GM18511 (cell line): ENCODE results near the gene ENPP6.
A peak's percentile ranks its signal among the peaks of the same experiment; 100 is the strongest.

Experiments used
- ATAC-seq: cut with Tn5 transposase; IDR thresholded peaks from one replicate; pipeline ENCODE4 v1.9.1; 2021; ENCODE audit warnings: mild to moderate bottlenecking, moderate library complexity; ENCODE audit not compliant: unreplicated experiment

ENPP6 gene

DNA sequence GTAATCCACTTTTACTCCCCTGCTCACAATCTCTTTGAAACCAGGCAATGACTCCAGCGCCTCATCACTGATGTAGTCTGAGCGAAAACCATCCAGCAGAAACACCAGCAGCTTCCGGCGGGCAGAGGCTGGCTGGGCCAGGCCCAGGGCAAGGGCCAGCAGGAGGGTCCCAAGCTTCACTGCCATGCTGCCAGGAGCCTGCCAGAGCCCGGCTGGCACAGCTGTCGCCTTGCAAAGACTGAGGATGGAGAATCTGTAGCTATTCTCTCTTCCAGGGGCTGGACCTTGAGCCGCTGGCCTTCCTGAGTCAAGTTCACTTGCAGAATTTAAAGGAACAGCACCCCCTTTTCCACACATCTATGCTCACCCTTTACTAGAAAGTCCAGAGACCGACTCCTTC is at the start of gene ENPP6:
TSS of gene ENPP6 (minus strand) at position 240 of the 400 bp plus-strand sequence. CDS start at position 186, 54 bp downstream.
- ATAC-seq = no peak

- ATAC-seq = no peak
These were observed 49.5 kb upstream of the ENPP6 start for GRCh38 chr4:184267206-184267608.

- ATAC-seq = peak; percentile 29
These were observed 48.1 kb upstream of the ENPP6 start for GRCh38 chr4:184265546-184266351.

GRCh38 chr4:184263910-184264732 is 46.4 kb upstream of the ENPP6 start:
- ATAC-seq = peak; percentile 33

DNA sequence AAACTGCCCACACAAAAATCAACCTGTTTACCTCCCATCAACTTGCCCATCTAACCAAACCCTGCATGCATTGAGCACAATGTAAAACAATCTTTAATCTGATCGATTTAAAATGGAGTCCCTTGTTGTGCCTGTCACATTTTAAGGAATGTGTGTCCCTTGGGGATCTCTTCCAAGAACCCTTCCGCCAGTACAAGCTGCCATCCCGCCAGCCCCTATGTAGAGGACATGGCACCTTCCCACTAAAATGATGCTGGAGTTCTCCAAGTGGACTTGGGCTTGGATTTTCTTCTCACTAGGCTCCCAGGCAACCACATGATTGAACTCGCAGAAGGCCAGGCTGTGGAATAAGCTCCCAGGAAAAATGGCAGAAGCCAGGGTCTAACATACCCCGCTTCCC is 45.8 kb upstream of the ENPP6 start:
- no peak for ATAC-seq

DNA sequence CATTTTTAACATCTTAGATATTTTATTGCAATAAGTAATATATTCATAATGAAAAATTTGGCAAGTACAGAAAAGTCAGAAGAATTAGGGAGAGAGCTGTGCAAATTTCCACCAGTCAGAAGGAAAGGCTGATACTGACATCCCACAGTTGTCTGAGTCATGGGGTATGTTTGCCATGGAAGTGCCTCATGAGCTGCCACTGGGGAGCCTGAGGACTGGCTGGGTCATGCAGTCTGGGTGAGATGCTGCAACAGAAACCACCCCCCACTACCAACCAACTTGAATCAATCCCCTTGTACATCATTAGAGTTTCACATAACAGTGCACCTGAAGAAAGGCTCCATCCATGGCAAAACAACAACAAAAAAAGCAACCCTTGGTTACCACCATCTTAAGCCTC is 45.2 kb upstream of the ENPP6 start:
- no peak for ATAC-seq

- no peak for ATAC-seq
These were observed 43.6 kb upstream of the ENPP6 start for GRCh38 chr4:184261246-184261645.

GRCh38 chr4:184259866-184260265 is 42.2 kb upstream of the ENPP6 start:
- no peak for ATAC-seq

DNA sequence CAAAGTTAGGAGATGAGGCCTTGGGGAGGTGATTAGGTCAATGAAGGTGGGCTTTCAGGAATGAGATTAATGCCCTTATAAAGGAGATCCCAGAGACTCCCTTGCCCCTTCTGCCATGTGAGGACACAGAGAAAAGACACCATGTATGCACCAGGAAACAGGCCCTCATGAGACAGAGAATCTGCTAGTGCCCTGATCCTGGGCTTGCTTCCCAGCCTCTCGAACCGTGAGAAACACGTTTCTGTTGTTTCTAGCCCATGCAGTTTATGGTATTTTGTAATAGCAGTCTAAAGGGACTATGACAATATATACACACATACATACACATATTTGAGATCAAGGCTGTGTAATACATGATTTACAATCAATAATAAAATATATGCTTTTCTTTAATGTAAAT is 41.4 kb upstream of the ENPP6 start:
- no peak for ATAC-seq

- no peak for ATAC-seq
These were observed 38.4 kb upstream of the ENPP6 start for GRCh38 chr4:184255871-184256642.

- ATAC-seq = no peak
These were observed 37.7 kb upstream of the ENPP6 start for GRCh38 chr4:184255361-184255760.

DNA sequence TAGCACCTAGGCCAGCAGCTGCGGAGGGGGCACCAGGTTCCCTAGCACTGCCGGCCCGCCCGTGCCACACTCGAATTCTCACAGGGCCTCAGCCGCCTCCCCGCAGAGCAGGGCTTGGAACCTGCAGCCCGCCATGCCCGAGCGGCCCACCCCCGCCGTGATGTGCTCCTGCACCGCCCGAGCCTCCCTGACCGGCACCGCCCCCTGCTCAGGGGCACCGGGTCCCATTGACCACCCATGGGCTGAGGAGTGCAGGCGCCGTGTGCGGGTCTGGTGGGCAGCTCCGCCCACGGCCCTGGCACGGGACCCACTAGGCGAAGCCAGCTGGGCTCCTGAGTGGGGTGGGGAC is 35.4 kb upstream of the ENPP6 start:
- no peak for ATAC-seq

- ATAC-seq = no peak
These were observed 34.7 kb upstream of the ENPP6 start for GRCh38 chr4:184252136-184253071.

DNA sequence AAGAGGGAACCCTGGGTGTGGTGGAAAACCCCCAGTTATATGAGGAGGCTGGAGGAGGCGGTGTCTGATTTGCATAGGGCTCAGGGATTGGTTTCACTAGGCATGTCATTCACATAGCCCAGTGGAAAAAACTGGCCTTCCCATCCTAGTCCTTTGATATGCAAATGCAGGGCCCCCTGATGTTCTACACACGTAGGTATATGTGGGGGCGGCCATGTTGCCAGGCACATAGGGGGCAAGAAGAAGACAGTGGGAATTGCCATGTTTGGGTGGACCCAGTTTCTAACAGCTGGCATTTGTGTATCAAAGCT is 34.0 kb upstream of the ENPP6 start:
- ATAC-seq = no peak

DNA sequence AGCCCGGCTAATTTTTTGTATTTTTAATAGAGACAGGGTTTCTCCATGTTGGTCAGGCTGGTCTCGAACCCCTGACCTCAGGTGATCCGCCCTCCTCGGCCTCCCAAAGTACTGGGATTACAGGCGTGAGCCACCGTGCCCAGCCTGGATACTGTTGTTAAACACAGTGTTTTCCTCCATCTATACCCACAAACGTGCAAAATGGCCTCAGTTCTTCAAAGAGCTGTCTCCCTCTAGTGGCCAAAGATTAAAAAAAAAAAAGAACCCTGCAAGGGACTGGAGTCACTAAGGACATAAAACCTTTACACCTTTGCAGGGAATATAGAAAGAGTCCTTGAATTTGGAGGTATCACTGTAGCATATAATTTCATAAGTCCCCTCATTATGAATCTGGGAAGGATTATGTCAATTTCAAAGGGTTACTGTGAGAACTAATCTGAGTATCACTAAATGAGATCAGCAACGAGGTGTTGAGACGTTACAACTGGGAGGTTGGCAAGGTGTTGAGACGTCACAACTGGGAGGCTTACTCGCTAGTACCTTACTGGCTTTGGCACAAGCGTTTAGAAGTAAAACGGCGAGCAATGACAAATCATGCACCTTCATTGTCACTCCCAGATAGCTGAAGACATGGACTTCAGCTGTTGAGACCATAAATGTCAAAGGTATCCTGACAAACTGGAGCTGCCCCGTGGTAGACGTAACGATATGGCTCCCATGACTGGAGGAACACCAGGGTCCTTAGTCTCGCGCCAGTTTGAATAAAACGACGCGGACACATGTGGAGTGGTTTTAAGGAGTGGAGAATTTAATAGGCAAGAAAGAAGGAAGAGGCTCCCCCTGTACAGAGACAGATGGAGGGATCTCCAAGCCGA is 33.4 kb upstream of the ENPP6 start:
- ATAC-seq = peak; percentile 85

GRCh38 chr4:184248216-184248615 is 30.5 kb upstream of the ENPP6 start:
- ATAC-seq = no peak

DNA sequence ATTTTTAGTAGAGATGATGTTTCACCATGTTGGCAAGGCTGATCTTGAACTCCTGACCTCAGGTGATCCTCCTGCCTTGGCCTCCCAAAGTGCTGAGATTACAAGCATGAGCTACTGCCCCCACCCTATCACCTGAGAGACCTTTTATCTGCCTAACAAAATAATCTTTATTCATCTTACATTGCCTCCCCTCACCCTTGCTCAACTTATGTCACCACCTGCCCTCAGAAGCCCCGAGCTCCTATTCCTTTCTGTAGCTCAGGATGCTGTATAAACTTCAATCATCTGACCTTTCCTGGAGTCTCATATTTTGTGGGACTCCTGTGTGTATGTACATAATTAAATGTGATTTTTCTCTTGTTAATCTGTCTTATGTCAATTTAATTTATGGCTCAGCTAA is 29.7 kb upstream of the ENPP6 start:
- no peak for ATAC-seq

DNA sequence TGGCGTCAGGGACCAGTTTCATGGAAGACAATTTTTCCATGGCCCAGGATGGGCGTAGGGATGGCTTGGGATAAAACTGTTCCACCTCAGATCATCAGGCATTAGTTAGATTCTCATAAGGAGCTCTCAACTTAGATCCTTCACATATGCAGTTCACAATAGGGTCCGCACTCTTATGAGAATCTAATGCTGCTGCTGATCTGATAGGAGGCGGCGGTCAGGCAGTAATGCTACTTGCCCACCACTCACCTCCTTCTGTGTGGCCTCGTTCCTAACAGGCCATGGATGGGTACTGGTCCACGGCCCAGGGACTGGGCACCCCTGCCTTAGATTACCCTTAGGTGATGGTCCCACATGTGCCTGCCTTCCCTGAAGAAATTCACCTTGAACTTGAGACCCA is 28.8 kb upstream of the ENPP6 start:
- no peak for ATAC-seq

GRCh38 chr4:184238072-184238745 is 20.5 kb upstream of the ENPP6 start:
- ATAC-seq = no peak
